Astrocyte (in vitro differentiated cells and primary cell): ENCODE data around the gene RFX1.
"Not testable (repeated sequence)": the region's sequence is repeated elsewhere in the genome, so short reads cannot be mapped to it uniquely, and the experiment has no call there.

Source experiments
- CTCF ChIP-seq: IDR thresholded peaks from 2 replicates; pipeline ENCODE4 v1.5.1; 2011; ENCODE audit warnings: low read depth, mild to moderate bottlenecking, inconsistent platforms, low read length, moderate library complexity; ENCODE audit not compliant: insufficient read depth
- EZH2 ChIP-seq: IDR thresholded peaks from 2 replicates; pipeline ENCODE4 v1.6.1; 2012; ENCODE audit warnings: mild to moderate bottlenecking, low read length, inconsistent platforms; ENCODE audit not compliant: insufficient read depth

- not testable (repeated sequence) for TF ChIP-seq CTCF, EZH2
Measured at GRCh38 chr19:14050961-14051360, 44.8 kb upstream of the RFX1 start.
